Activated naive CD8-positive, alpha-beta T cell (primary cell): Measurements from ENCODE around the gene SLC38A10.

Experiments used
- H3K27ac Mint-ChIP-seq: one replicate; pipeline ENCODE4 v1.8.0; 2021; ENCODE audit warnings: mixed read lengths
- H3K27me3 Mint-ChIP-seq: one replicate; pipeline ENCODE4 v1.8.0; 2021; ENCODE audit warnings: mixed read lengths
- H3K36me3 Mint-ChIP-seq: one replicate; pipeline ENCODE4 v1.8.0; 2021; ENCODE audit warnings: mixed read lengths
- H3K4me1 Mint-ChIP-seq: one replicate; pipeline ENCODE4 v1.8.0; 2021; ENCODE audit warnings: low read depth, mixed read lengths
- H3K4me3 Mint-ChIP-seq: one replicate; pipeline ENCODE4 v1.8.0; 2021; ENCODE audit warnings: mild to moderate bottlenecking, mixed read lengths
- H3K9me3 Mint-ChIP-seq: one replicate; pipeline ENCODE4 v1.8.0; 2021; ENCODE audit warnings: low read depth, mixed read lengths

The SLC38A10 gene

DNA sequence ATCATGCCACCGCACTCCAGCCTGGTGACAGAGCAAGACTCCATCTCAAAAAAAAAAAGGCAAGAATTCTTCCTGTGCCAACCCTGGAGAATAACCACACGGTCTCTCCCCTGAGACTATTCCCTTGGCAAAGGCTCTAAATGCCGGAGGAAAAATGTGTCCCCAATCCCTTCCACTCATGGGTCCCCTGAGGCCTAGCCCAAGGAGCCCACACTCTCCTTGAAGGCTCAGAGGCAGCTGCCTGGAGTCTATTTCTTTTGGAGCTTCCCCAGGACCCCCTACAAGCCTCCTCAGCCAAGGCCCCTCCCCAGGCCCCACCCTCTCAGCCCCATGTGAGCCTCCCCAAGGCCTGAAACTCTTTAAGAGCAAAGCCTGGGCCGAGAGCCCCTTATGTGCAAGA is 88.9 kb downstream of the SLC38A10 start:
- Mint-ChIP-seq H3K4me3 (no peak overlapping the region), H3K27me3 (no peaks in the 10 kb centered on the region), H3K4me1 (no peaks in the 10 kb centered on the region), H3K9me3 (no peaks in the 10 kb centered on the region), H3K36me3 (no peaks in the 10 kb centered on the region), H3K27ac (no peak overlapping the region)

DNA sequence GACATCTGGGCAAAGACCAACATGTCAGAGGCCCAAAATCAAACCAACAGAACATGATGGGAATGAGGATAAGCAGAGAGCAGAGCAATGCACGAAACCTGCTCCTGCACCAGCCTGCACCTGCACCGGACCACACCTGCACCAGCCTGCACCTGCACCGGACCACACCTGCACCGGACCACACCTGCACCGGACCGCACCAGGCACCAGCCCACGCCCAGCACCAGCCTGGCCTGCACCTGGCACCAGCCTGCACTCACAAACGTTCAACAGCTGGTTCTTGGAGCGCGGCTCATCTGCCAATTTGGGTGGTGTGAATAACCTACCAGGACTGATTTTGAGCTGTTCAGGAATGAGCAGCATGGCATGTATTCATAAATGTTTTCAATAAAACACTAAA is 90.5 kb downstream of the SLC38A10 start:
- H3K9me3 Mint-ChIP-seq, result no peaks in the 10 kb centered on the region
- no peak overlapping the region for H3K4me3 Mint-ChIP-seq
- H3K4me1 Mint-ChIP-seq, result no peaks in the 10 kb centered on the region
- H3K27ac Mint-ChIP-seq, result no peak overlapping the region
- no peaks in the 10 kb centered on the region for H3K27me3 Mint-ChIP-seq
- H3K36me3 Mint-ChIP-seq, result no peaks in the 10 kb centered on the region

DNA sequence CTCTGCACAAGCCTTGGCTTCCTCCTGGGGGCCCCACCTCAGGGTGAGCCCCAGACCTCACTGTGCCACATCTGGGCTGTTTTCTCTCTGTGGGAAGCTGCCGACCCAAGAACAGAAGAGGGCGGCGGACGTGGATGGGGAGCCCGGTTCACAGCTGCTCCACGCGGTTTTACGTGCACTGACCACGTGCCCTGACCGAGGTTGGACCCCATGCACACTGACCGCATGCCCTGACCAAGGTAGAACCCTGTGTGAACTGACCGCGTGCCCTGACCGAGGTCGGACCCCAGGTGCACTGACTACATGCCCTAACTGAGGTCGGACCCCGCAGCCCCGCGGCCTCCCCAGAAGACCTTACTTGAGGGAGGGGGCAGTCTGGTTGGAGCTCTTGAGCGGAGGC is 92.0 kb downstream of the SLC38A10 start:
- no peaks in the 10 kb centered on the region for H3K9me3 Mint-ChIP-seq
- no peak overlapping the region for H3K4me3 Mint-ChIP-seq

DNA sequence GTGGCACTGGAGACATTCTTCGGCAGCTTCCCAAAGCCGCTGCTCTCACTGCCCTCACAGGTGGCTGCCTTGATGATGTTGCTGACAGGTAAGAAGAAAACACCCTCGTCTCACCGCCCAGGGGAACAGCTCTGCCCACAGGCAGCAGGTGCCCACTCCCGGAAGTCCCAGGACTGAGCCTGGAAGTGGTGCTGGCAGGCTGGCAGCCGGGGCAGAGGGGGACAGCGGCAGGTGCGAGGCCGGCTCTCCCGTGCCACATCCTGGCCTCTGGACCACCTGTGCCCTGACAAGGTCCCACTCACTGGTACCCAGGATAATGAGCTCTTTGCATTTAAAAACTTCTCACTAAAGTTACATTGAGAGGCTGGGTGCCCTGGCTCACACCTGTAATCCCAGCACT is 92.8 kb downstream of the SLC38A10 start:
- no peaks in the 10 kb centered on the region for H3K9me3 Mint-ChIP-seq
- no peaks in the 10 kb centered on the region for H3K27me3 Mint-ChIP-seq
- H3K36me3 Mint-ChIP-seq, result no peaks in the 10 kb centered on the region
- no peak overlapping the region for H3K27ac Mint-ChIP-seq
- no peak overlapping the region for H3K4me3 Mint-ChIP-seq
- no peaks in the 10 kb centered on the region for H3K4me1 Mint-ChIP-seq

More for the DNA sequence above, 92.0 kb downstream of the SLC38A10 start:
- no peaks in the 10 kb centered on the region for H3K4me1 Mint-ChIP-seq
- no peak overlapping the region for H3K27ac Mint-ChIP-seq
- H3K36me3 Mint-ChIP-seq, result no peaks in the 10 kb centered on the region
- no peaks in the 10 kb centered on the region for H3K27me3 Mint-ChIP-seq

DNA sequence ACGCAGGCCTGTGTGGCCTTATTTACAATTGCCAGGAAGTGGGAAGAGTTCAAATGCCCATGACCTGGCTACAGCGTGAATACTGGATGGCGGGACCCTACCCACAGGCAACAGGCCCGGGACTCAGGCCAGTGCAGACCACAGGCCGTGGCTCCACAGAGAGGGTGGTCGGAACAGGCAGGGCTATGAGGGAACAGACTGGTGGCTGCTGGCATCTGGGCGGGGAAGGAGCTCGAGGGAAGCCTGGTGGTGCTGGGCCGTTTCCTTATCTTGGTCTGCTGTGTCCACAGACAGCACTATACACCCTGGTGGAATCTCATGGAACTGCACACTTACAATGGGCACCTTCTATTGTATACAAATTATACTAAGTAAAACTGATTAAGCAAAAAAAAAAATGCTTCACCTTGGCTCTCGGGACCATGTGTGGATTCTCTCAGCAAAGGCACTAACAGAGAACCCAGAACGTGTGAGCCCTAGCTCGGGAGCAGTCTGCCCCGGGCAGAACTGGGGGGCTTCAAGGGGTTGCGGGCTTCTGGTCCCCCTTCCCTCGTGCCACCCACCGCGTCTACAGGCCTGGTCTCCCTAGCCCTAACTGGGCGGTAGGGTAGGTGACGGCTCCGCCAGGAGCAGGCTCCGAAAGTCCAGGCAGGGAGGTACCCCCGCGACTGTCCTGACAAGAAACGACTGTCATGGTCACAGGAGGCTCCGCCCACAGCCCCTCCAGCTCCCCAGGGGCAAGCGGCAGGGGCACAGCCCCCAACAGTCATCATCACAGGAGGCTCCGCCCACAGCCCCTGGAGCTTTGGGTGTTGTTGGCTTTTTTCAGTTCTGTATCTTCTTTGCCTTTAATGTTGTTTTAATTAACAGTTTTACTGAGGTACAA is 94.2 kb downstream of the SLC38A10 start:
- Mint-ChIP-seq H3K4me1 (no peaks in the 10 kb centered on the region), H3K36me3 (no peaks in the 10 kb centered on the region), H3K9me3 (no peaks in the 10 kb centered on the region), H3K4me3 (no peak overlapping the region), H3K27me3 (no peaks in the 10 kb centered on the region), H3K27ac (no peak overlapping the region)

DNA sequence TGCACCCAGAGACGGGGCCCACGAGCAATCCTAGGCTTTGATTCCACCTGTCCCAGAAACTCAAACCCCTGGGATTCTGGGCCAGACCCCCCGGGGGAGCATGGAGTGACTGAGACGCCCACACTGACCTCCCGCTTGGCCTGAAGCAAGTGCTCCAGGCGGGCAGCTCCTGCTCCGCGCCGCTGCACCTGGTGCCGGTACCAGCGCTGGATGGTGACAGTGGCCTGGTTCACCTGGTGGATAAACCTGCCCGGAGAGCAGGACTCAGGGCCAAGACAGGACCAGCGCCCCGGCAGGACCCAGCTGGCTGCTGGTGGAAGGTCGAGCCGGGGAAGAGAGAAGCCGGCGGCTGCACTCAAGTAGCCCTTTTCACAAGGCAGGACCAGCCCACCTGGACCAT is 94.9 kb downstream of the SLC38A10 start:
- Mint-ChIP-seq H3K36me3 (no peaks in the 10 kb centered on the region), H3K4me1 (no peaks in the 10 kb centered on the region), H3K27ac (no peak overlapping the region), H3K27me3 (no peaks in the 10 kb centered on the region), H3K4me3 (no peak overlapping the region), H3K9me3 (no peaks in the 10 kb centered on the region)

DNA sequence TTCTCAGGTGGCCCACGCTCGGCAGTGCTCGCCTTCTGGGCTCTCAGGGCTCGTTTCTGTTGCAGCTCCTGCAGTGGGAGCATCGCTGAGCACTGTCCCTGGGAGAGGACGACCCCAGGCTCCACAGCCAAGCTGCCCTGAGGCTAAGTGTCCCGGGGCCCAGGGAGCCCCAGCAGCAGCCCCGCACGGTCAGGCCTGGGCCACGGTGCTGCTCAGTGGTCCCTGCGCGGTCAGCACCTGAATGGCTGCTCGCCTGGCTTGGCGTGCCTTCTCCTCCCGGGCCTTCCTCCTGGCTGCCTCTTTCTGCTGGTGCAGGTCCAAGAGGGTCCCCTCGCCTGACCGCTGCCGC is 95.7 kb downstream of the SLC38A10 start:
- Mint-ChIP-seq H3K9me3 (no peaks in the 10 kb centered on the region), H3K4me3 (no peak overlapping the region), H3K4me1 (no peaks in the 10 kb centered on the region), H3K27me3 (no peaks in the 10 kb centered on the region), H3K36me3 (no peaks in the 10 kb centered on the region), H3K27ac (no peak overlapping the region)

DNA sequence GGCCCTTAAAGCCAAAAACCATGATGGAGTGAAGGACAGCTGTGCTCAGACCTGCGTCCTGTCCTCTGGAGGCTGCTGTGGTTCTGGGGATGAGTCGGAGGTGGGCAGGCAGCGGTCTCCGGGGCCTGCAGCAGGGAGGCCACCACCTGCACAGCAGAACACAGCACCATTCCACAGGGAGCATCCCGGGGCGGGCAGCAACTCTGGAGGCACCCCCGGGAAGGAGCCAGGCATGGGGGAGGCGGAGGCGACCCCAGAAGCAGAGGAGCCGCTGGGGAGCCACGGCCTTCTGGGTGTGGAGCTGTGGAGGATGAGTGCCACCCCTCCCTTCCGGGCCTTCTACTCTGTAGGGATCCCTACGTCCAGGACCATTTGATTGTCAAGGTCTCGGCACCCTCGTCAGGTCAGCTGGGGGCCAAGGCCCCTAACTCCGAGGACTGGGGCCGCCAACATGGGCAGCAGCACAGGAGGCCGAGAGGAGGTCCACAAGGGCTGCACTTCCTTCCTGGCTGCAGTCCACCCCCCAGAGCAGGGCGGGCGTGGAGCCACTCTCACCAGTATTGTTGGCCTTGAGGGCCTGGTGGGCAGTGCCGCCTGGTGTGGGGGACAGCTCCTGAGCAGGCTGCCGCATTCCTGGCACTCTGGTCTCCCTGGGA is 96.2 kb downstream of the SLC38A10 start:
- Mint-ChIP-seq H3K27me3 (no peaks in the 10 kb centered on the region), H3K9me3 (no peaks in the 10 kb centered on the region), H3K27ac (no peak overlapping the region), H3K4me1 (no peaks in the 10 kb centered on the region), H3K4me3 (no peak overlapping the region), H3K36me3 (no peaks in the 10 kb centered on the region)

DNA sequence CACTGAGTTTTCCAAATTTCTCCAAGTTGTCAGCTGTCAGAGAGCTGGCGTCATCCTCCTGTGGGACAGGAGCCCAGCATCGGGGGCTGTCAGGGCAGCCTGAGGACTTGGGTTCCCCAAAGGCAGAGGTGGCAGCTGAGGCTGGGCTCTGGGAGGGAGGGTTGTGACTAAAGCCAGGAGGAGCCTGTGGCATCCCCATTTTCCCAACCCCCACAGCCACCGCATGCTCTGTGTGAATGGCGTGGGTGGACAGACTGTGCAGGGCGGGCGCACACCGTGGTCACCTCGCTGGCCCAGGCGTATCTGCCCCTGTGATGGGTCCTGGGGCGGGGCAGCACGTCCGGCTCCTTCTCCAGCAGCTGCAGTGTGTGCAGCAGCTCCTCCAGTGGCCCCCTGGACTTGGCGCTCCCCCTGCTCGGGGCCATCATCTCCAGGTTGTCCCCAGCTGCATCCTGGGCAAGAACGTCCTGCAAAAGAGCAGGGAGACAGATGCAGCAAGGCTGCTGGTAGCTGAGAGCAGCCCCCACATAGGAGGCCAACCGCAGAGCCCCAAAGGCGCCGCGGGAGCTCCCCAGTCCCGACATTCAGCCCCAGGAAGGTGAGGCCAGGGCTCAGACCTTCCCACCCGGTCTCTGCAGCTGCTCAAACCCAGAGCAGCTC is 97.1 kb downstream of the SLC38A10 start:
- no peaks in the 10 kb centered on the region for H3K36me3 Mint-ChIP-seq

DNA sequence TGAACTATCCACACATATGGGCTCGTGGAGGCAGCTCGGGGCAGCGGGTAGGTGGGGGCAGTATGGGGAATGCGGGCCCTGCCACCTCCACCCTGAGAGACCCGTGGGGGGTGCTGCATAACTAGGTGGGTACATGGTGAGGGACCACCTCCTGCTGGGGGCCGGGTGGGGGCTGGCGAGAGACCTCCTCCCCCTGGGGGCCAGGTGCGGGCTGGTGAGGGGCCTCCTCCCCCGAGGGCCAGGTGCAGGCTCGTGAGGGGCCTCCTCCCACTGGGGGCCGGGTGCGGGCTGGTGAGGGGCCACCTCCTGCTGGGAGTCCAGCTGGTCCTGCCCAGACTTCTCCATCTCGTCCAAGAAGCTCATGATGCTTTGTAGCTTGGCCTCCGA is 97.7 kb downstream of the SLC38A10 start:
- H3K36me3 Mint-ChIP-seq, result no peaks in the 10 kb centered on the region
- H3K27me3 Mint-ChIP-seq, result no peaks in the 10 kb centered on the region
- no peak overlapping the region for H3K4me3 Mint-ChIP-seq
- H3K9me3 Mint-ChIP-seq, result no peaks in the 10 kb centered on the region
- no peak overlapping the region for H3K27ac Mint-ChIP-seq
- no peaks in the 10 kb centered on the region for H3K4me1 Mint-ChIP-seq

More for the DNA sequence above, 97.1 kb downstream of the SLC38A10 start:
- Mint-ChIP-seq H3K27me3 (no peaks in the 10 kb centered on the region), H3K4me3 (no peak overlapping the region), H3K9me3 (no peaks in the 10 kb centered on the region), H3K27ac (no peak overlapping the region), H3K4me1 (no peaks in the 10 kb centered on the region)

DNA sequence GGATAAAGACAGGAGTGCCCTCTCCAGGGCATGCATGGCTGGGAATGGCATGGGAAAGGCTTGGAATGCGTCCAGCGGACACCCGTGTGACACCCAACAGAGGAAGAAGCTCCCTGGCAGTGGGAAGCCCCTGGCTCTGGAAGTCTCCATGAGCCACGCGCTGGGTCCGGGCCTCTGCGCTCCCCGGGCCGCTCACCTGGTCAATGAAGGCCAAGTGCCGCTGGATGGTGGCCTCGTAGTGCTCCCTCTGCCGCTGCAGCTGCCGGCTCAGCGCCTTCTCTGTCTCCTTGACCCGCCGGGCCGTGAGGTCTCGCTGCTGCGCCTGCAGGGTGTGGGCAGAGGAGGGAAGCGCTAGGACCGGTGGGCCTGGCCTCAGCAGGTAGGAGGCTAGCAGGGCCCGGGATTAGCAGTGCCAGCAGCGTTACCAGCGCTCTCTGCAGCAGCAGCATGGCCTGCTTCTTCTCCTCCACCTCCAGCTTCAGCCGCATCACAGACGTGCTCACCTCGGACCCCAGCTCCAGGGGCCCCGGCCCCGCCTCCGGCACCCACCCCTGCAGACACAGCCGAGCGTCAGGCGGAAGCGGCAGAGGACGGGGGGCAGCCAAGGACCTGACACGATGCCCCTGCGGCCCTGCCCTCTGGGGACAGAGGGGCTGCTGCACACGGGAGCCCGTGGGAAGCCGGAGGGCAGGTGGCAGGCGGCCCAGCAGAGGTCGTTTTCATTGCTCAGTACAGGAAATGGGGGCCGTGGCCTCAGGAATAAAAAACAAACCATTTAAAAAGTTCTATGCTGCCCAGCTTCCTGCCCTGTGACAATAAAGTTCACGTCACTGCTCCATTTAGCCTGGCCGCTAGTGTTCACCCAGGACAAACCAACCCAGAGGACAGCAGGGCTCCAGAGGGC is 98.3 kb downstream of the SLC38A10 start:
- H3K27ac Mint-ChIP-seq, result no peak overlapping the region
- no peak overlapping the region for H3K4me3 Mint-ChIP-seq
- no peaks in the 10 kb centered on the region for H3K36me3 Mint-ChIP-seq
- no peaks in the 10 kb centered on the region for H3K9me3 Mint-ChIP-seq
- H3K27me3 Mint-ChIP-seq, result no peaks in the 10 kb centered on the region
- no peaks in the 10 kb centered on the region for H3K4me1 Mint-ChIP-seq

DNA sequence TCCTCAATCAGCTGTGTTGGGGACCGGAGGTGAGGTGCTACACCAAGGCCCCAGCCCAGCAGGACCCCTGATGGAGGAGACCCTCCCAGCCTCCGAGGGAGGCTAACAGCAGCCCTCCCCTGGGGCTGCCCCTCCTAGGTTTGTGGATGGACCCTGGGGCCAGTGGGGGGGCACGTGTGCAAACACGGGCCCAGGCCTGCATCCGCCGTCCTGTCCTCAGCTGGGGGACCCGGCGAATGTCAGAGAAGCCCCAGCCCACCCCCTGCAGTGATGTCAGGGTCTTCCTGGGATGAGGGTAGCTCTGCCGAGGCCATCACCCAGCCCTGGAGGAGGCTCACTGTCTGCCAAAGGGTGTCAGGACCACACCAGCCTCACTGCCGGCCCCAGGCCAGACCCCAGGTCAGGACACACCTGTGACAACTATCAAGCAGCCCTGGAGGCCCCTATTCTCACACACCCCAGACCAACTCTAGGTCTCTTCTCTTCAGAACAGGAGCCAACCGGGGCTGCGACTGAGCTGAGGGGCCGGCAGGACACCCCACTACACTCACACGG is 99.1 kb downstream of the SLC38A10 start:
- Mint-ChIP-seq H3K9me3 (no peaks in the 10 kb centered on the region), H3K4me1 (no peaks in the 10 kb centered on the region), H3K27me3 (no peaks in the 10 kb centered on the region), H3K27ac (no peak overlapping the region), H3K36me3 (no peaks in the 10 kb centered on the region), H3K4me3 (no peak overlapping the region)
